GM19452 (cell line): Measurements from ENCODE around the gene OSBPL6.

Experiments used
- ATAC-seq: cut with Tn5 transposase; IDR thresholded peaks from one replicate; pipeline ENCODE4 v1.9.1; 2021; ENCODE audit not compliant: unreplicated experiment

OSBPL6 gene

GRCh38 chr2:178237488-178238153, 43.3 kb downstream of the OSBPL6 start:
- ATAC-seq = no peak

DNA sequence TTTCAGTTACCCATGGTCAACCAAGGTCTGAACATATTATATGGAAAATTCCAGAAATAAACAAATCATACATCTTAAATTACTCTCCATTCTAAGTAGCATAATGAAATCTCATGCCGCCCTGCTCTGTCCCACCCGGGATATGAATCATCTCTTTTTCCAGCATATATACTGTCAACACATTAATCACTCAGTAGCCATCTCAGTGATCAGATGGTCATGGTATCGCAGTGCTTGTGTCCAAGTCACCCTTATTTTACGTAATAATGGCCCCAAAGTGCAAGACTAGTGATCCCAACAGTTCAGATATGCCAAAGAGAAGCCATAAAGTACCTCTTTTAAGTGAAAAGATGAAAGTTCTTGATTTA, 43.8 kb downstream of the OSBPL6 start:
- no peak for ATAC-seq

DNA sequence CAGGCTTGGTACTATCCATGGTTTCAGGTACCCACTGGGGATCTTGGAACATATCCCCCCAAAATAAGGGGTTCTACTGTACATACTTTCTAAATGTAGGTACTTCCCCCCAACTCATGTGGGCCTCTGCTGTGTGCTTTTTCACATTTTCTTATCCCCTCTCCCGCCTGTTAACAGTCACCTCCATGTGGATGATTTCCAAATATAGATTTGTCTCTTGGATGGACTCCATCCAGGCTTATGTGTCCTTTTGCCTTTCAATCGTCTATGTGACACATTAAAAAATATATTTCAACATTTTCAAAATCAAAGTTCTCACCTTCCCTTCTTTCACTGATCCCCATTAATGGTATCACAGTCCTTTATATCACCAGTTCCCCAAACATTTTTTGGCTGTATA, 44.4 kb downstream of the OSBPL6 start:
- ATAC-seq = no peak

DNA sequence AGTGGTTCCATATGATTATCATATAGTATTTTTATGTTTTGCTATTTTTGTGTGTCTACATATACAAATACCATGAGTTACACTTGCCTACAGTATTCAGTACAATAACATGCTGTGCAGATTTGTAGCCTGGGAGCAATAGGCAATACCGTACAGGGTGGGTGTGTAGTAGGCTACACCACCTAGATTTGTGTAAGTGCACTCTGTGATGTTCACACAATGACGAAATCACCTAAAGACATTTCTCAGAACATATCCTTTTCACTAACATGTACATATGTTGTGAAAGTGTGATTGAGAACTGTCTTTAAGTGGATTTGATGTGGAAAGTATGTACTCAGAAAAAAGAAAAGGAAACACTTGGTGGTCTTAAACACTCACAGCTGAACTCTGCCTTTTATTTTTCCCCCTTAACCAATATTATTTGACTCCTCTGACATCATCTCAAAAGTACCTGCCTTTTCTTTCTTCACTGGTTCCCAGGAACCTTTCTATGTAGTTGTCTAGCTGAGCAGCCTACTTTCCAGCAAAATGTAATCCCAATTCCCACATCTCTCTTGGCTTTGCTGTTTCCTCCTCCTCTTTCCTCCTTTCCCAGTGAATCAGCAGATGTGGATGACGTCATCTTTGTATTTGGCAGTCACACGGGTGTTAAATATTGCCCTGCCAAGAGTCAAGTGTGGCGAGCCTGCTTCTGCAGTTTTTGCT, 47.7 kb downstream of the OSBPL6 start:
- no peak for ATAC-seq

DNA sequence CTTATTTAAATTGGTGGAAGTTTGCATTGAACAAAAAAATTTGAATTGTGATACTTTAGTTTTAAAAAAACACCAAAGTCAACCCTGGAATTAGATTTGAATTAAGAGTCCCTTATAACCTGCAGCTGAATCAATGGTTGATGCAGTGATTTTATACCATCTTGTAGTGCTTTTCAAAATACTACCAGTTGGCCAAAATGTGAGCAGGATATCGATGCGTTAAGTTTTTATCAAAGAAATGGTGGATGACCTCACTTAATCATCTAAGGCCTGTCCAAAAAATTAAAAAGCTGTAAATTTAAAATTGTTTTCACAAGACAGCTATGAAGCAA, 48.2 kb downstream of the OSBPL6 start:
- no peak for ATAC-seq

GRCh38 chr2:178243961-178244360, 49.6 kb downstream of the OSBPL6 start:
- ATAC-seq = no peak

- ATAC-seq = no peak
Observed at GRCh38 chr2:178244777-178245176, 50.5 kb downstream of the OSBPL6 start.

- no peak for ATAC-seq
Observed at GRCh38 chr2:178246696-178247095, 52.4 kb downstream of the OSBPL6 start.

DNA sequence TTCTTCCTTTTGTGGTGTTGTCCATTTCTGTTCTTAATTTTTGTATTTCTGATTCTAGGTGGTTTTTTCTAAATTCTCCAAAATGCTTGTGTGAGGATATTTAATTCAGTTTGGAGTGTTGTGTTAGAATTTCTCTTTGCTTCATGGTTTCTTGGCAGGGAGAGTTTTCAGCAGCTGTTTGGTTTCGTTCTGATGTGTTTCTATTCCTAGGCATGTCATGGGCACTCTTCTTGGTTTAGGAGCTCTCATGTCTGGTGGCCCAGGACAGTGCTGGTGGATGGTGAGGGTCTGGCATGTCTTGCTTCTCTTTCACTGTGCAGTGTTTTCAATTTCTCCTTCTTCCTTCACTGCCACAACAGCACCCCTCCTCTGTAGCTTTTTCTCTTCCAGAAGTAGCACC, 52.9 kb downstream of the OSBPL6 start:
- ATAC-seq = no peak

DNA sequence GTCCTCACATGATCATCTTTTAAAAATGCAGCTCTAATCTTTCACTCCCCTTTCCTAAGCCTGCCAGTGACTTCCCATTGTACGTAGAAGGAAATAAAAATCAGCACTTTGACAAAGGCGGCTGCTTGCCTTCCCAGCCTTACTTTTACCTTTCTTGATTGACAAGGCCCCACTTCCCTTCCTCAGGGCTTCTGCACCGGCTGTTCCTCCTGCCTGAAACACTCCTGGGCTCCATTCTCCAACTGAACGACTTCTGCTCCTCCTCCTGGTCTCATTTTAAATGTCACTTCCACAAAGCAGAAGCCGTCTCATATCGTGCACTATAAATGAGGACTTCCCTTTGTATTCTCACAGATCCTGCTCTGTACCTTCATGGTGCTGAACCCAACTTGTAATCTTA, 56.1 kb downstream of the OSBPL6 start:
- ATAC-seq = no peak

- ATAC-seq = no peak
Observed at GRCh38 chr2:178251151-178251955, 57.0 kb downstream of the OSBPL6 start.

DNA sequence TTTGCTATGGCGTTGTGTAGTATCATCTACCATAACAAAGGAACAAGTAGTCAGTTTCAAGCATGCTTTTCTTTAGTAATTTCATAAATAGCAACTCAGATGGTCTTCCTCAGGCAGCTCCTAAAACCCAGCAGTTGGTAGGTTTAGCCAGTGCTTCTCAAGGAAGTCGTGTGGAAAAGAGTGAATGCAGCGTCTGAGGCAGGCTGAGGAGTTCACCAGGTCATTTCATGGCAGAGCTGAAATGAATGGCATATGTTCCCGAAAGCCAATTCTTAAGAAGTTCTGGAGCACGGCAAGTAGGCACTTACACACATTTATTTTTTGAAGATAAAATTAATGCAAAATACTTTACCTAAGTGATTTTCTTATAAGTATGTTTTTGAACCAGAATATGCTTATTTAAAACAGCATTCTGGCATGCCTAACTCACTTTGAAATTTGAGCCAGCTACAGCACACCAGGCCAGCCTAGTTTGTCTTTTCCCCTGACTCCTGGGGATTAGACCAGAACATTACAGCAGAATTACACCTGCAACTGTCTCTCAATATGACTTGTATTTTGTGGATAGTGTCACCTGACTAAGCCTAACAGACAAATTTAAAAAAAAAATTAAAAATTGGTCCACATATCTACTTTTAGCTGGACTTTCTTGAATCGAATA, 62.2 kb downstream of the OSBPL6 start:
- no peak for ATAC-seq

DNA sequence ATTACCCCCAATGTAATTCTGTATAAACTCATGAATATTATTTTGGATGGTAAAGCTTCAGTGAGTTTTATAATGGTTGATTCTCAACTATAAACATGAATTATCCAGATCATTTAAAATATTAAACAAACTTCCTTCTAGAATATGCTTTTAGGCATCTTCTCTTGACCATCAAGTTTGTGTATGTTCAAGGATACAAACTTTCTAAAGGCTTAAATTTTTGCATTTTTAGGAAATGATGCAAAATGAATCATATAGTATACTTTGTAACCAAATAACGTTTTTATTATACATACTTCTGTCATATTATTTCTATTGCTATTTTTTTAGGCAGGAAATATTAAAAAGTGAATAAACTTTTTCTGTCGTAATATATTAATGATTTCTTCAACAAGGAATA, 62.8 kb downstream of the OSBPL6 start:
- no peak for ATAC-seq

- ATAC-seq = no peak
Observed at GRCh38 chr2:178258916-178259315, 64.6 kb downstream of the OSBPL6 start.

DNA sequence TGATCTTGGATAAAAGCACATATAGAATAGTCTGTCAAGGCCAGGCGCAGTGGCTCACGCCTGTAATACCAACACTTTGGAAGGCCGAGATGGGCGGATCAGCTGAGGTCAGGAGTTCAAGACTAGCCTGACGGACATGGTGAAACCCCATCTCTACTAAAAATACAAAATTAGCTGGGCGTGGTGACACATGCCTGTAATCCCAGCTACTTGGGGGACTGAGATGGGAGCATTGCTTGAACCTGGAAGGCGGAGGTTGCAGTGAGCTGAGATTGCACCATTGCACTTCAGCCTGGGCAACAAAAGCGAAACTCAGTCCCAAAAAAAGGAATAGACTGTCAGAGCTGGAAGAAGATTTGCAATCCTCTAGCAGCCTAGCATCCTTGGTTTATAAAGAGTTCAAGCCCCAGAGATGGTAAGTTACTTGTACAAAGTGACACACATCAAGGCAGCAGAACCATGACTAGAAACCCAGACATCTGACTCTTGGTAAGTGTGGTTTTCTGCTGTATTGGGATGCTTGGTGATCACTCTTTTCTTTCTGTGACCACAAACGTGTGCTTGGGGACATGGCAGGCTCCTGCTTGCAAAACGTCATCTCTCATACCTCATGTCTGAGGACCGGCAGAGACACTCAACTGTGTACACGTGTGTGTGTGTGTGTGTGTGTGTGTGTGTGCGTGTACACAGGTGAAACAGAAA, 69.0 kb downstream of the OSBPL6 start:
- ATAC-seq = no peak

GRCh38 chr2:178264211-178264610, 69.9 kb downstream of the OSBPL6 start:
- ATAC-seq = no peak

GRCh38 chr2:178265851-178266250, 71.5 kb downstream of the OSBPL6 start:
- no peak for ATAC-seq

DNA sequence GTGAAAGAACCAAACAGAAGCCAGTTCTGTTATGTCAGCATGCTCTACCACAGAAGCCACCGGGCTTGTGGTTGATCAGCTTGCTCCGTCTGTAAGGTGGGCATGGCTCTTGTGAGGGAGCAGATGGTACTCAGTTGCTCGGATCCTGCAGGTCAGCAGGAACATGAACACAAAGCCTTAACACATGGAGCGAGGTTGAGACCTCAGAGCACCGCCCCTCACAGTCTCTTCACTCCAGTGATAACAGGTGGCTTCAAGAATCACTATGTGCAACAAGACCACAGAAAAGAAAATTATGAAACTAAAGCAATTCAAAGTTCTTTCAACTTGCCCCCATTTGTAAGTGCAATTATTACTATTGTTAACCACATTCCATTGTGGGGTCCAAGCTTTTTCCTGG, 72.1 kb downstream of the OSBPL6 start:
- no peak for ATAC-seq

- ATAC-seq = no peak
Observed at GRCh38 chr2:178267660-178268059, 73.3 kb downstream of the OSBPL6 start.

DNA sequence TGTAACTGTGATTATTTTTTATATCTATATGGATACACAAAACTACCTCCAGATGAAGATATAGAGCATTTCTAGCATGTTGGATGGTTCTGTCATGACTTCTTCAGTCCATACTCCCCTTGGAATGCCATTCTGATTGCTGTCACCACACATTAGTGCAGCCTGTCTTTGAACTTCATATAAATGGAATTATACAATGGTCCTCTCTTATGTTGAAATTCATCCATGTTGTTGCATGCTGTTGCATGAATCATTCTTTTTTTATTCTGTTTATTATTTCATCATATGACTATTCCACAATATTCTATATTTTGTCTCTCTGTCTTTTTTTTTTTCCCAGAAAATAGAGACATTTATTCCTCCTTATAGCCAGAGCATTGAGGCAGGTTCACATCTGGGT, 74.1 kb downstream of the OSBPL6 start:
- no peak for ATAC-seq
